T-helper 1 cell treated with Interleukin-12 subunit alpha and Interleukin-12 subunit beta and Interleukin-4 antibody, amounts not matched to agents 30 μg/mL and 1 μg/mL, for 36 hours (primary cell): ENCODE measurements around the gene ZNF276.
"Not testable (repeated sequence)": the region's sequence is repeated elsewhere in the genome, so short reads cannot be mapped to it uniquely, and the experiment has no call there.

Experiments used
- H3K27ac Mint-ChIP-seq: one replicate; pipeline ENCODE4 v1.8.0; 2021; ENCODE audit warnings: mild to moderate bottlenecking, mixed read lengths
- H3K27me3 Mint-ChIP-seq: one replicate; pipeline ENCODE4 v1.8.0; 2021; ENCODE audit warnings: low read depth, mixed read lengths
- H3K36me3 Mint-ChIP-seq: one replicate; pipeline ENCODE4 v1.8.0; 2021; ENCODE audit warnings: low read depth, mixed read lengths
- H3K4me1 Mint-ChIP-seq: one replicate; pipeline ENCODE4 v1.8.0; 2021; ENCODE audit warnings: low read depth, mixed read lengths
- H3K4me3 Mint-ChIP-seq: one replicate; pipeline ENCODE4 v1.8.0; 2021; ENCODE audit warnings: mild to moderate bottlenecking, moderate library complexity, mixed read lengths
- H3K9me3 Mint-ChIP-seq: one replicate; pipeline ENCODE4 v1.8.0; 2021; ENCODE audit warnings: mixed read lengths

ZNF276 gene

DNA sequence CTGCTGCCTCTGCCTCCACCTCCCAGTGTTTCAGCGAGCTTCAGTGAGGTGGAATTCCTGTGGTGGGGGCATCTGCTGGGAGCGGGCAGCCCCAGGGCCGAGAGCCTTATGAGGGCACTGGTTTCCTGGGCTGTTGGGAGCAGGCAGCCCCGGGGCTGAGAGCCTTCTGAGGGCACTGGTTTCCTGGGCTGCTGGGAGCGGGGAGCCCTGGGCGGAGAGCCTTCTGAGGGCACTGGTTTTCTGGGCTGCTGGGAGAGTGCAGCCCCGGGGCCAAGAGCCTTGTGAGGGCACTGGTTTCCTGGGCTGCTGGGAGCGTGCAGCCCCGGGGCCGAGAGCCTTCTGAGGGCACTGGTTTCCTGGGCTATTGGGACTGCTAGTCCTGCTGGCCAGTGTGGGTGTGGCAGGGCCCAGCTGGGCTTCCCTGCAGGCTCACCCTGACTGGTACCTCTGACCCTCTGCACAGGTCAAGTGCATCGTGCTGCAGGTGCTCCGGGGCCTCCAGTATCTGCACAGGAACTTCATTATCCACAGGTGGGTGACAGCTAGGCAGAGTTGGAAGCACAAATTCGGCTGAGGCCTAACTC lies 29.3 kb upstream of the ZNF276 start:
- H3K27ac Mint-ChIP-seq: no peak overlapping the region

DNA sequence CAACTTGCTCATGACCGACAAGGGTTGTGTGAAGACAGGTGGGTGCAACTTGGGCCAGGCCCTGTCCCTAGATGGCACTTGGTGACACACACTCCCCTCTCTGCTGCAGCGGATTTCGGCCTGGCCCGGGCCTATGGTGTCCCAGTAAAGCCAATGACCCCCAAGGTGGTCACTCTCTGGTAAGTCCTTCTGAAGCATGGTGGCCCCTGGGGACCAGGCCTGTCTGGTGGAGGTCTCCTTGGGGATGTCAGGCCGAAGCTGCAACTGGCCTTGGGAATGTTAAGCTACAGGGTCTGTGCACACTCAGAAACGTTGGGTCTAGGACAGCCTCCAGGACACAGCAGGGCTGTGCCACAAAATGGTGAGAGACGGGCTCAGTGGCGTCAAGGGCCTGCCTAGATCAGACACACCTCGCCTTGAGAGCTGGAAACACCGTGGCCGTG lies 28.0 kb upstream of the ZNF276 start:
- Mint-ChIP-seq H3K9me3 (no peaks in the 10 kb centered on the region), H3K4me1 (peaks cover 2% of the 10 kb centered on the region), H3K27ac (no peak overlapping the region), H3K36me3 (peaks cover 10% of the 10 kb centered on the region), H3K27me3 (no peaks in the 10 kb centered on the region), H3K4me3 (no peak overlapping the region)

More for the DNA sequence above, 29.3 kb upstream of the ZNF276 start:
- H3K9me3 Mint-ChIP-seq: no peaks in the 10 kb centered on the region
- H3K4me3 Mint-ChIP-seq: no peak overlapping the region
- no peaks in the 10 kb centered on the region for H3K27me3 Mint-ChIP-seq
- peaks cover 8% of the 10 kb centered on the region for H3K4me1 Mint-ChIP-seq
- peaks cover 10% of the 10 kb centered on the region for H3K36me3 Mint-ChIP-seq

DNA sequence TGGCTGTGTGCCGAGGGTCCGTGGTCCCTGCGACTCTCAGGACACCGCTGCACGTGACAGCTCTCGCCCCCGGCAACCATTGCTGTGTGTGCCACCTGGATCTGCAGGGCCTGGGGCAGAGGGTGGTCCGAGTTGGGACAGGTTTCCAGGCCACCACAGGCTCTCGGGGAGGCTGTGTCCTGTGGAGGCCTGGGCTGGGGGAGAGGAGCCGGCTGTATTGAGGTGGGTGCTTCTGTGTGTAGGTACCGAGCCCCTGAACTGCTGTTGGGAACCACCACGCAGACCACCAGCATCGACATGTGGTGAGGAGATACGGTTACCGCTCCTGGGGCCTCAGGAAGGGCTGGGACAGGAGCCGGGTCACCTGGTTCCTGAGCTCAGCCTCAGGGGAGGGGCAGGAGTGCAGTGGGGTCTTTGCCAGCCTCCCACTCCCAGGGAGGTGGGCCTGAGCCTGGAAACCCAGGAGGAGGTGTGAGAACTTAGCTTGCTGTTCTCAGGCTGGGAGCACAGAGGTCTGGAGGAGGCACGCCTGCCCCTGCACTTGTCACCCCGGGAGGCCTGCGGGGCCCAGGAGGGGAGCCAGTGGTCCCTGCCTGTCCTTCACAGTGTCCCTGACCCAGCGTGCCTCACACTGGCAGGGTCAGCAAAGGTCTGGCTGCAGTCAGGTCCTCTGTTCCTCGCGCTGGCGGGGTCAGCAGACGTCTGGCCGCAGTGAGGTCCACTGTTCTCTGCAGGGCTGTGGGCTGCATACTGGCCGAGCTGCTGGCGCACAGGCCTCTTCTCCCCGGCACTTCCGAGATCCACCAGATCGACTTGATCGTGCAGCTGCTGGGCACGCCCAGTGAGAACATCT lies 27.2 kb upstream of the ZNF276 start:
- H3K4me1 Mint-ChIP-seq: peaks cover 2% of the 10 kb centered on the region
- no peaks in the 10 kb centered on the region for H3K27me3 Mint-ChIP-seq
- no peak overlapping the region for H3K27ac Mint-ChIP-seq
- no peak overlapping the region for H3K4me3 Mint-ChIP-seq
- H3K9me3 Mint-ChIP-seq: no peaks in the 10 kb centered on the region
- H3K36me3 Mint-ChIP-seq: peaks cover 10% of the 10 kb centered on the region

DNA sequence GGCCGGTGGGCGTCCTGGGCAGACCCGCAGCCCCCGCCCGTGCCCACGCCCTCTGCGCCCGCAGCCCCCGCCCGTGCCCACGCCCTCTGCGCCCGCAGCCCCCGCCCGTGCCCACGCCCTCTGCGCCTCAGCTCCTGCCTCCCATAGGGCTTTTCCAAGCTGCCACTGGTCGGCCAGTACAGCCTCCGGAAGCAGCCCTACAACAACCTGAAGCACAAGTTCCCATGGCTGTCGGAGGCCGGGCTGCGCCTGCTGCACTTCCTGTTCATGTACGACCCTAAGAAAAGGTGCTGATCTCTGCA lies 26.6 kb upstream of the ZNF276 start:
- not testable (repeated sequence) for H3K27ac Mint-ChIP-seq, H3K4me1 Mint-ChIP-seq, H3K4me3 Mint-ChIP-seq, H3K27me3 Mint-ChIP-seq, H3K9me3 Mint-ChIP-seq
- peaks cover 10% of the 10 kb centered on the region for H3K36me3 Mint-ChIP-seq

DNA sequence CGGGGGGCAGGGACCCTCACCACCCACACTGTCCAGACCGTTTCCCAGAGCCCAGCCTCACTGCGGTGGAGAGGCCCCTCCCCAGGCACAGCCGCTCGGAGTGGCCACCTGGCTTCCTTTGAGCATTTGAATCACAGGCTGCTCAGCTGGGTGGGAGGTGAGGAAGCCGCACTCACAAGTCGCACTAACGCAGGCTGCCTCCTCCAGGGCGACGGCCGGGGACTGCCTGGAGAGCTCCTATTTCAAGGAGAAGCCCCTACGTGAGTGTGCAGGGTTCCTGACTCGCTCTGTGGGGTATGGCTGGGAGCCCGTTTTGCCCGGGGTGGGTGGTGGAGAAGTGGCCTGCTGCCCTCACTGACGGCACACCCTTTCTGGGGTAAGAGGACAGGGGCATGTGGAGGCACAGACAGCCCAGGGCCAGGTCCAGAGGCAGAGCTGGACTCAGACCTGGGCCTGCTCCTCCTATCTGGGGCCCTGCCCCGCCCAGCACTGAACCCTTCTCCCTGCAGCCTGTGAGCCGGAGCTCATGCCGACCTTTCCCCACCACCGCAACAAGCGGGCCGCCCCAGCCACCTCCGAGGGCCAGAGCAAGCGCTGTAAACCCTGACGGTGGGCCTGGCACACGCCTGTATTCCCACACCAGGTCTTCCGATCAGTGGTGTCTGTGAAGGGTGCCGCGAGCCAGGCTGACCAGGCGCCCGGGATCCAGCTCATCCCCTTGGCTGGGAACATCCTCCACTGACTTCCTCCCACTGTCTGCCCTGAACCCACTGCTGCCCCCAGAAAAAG lies 26.1 kb upstream of the ZNF276 start:
- Mint-ChIP-seq H3K4me3 (no peak overlapping the region), H3K9me3 (no peaks in the 10 kb centered on the region), H3K4me1 (peaks cover 6% of the 10 kb centered on the region)

DNA sequence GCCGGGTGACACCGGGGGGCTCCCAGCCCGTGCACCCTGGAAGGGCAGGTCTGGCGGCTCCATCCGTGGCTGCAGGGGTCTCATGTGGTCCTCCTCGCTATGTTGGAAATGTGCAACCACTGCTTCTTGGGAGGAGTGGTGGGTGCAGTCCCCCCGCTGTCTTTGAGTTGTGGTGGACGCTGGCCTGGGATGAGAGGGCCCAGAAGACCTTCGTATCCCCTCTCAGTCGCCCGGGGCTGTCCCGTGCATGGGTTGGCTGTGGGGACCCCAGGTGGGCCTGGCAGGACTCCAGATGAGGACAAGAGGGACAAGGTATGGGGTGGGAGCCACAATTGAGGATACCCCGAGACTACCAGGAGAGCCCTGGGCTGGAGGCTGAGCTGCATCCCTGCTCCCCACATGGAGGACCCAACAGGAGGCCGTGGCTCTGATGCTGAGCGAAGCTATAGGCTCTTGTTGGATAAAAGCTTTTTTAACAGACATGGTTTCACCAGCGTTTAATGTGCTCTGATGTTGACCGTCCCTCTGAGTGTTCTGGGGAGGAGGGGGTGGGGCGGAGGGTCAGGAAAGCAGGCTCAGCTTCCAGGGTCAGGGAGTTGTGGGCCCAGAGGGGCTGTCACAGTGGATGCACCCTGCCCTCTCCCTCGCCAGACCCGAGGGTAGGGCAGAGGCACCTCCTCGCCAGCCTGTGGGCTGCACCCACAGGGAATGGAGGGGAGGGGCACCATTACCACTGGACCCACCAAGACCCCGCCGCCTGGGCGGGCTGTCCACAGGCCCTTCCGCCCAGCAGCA lies 25.3 kb upstream of the ZNF276 start:
- Mint-ChIP-seq H3K9me3 (no peaks in the 10 kb centered on the region), H3K4me1 (peaks cover 8% of the 10 kb centered on the region), H3K27me3 (no peaks in the 10 kb centered on the region), H3K27ac (no peak overlapping the region), H3K36me3 (peaks cover 5% of the 10 kb centered on the region), H3K4me3 (no peak overlapping the region)

More for the DNA sequence above, 26.1 kb upstream of the ZNF276 start:
- H3K36me3 Mint-ChIP-seq: peaks cover 7% of the 10 kb centered on the region
- no peaks in the 10 kb centered on the region for H3K27me3 Mint-ChIP-seq
- H3K27ac Mint-ChIP-seq: no peak overlapping the region

DNA sequence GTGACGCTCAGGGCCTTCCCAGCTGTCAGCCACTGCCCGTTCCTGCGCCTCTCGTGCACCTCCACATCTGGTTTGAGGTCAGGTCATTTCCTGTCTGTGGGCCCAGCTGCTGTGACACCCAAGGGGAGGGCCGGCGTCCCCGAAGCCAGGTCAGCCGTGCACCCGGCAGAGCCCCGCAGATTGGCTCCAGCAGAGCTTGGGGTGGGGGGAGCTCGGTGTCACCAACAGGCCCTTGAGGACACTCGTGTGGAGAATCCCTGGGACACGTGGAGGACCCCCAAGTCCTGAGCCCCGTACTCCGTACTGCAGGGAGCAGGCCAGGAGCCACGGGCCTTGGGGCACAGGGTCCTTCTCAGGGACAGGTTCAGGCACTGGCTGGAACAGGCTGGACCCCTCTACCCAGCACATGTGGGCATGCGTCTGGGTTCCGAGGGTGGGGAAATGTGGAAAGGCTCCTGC lies 24.6 kb upstream of the ZNF276 start:
- Mint-ChIP-seq H3K27me3 (no peaks in the 10 kb centered on the region), H3K4me1 (peaks cover 8% of the 10 kb centered on the region), H3K4me3 (no peak overlapping the region), H3K9me3 (no peaks in the 10 kb centered on the region), H3K27ac (no peak overlapping the region), H3K36me3 (peaks cover 5% of the 10 kb centered on the region)

DNA sequence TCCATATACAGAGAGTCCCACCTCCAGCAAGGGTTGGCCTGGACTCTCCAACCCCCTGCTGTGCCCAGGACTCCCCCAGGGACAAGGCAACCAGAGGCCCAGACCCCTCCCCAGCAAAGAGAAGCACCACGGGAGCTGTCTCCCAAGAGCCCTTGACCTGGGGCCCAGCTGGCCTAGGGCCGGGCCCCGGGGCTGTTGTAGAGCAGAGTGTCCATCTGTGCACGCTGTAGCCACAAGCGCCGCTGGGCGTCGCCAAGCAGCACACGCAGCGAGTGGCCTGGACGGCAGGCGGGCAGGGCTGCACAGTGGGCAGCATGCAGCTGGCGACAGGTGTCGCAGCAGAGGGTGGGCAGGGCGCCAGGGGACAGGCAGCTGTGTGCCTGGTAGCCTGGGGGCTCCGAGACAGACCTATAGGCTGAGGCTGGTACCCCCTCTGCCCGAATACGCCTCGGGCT lies 24.1 kb upstream of the ZNF276 start:
- Mint-ChIP-seq H3K4me1 (peaks cover 8% of the 10 kb centered on the region), H3K36me3 (peaks cover 5% of the 10 kb centered on the region), H3K27ac (no peak overlapping the region), H3K4me3 (no peak overlapping the region), H3K9me3 (no peaks in the 10 kb centered on the region), H3K27me3 (no peaks in the 10 kb centered on the region)

DNA sequence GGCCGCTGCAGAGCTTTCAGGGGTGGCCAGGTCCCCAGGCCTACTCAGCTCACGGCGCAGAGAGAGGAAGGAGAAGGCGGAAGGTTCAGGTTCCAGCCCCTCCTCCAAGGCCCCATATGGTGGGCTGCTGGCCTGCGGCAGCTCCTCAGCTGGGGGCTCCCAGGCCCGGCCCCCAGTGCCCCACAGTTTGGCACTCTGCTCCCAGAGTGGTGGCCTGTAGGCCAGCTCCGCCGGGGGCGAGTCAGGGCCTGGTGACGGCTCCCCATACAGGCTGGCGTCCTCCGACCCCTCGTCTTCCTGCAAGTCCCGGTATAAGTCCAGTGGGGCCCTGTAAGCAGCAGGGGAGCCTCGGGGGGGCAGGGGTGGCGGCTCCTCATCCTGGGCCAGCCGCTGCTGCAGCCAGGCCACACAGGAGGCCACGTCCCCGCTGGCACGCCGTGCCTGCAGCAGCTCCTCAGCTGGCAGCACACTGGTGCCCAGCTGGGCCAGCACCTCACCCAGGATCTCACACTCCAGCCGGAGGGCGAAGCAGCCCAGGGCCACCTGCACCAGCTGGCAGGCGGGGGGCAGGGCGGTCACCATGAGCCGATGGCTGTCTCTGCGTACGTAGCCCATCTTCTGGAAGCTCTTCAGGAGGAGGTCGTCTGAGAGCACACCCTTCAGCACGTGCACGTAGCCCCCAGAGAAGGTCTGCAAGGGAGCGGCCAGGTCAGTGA lies 23.6 kb upstream of the ZNF276 start:
- Mint-ChIP-seq H3K27ac (no peak overlapping the region), H3K4me3 (no peak overlapping the region), H3K27me3 (no peaks in the 10 kb centered on the region), H3K36me3 (peaks cover 5% of the 10 kb centered on the region), H3K4me1 (peaks cover 8% of the 10 kb centered on the region), H3K9me3 (no peaks in the 10 kb centered on the region)

DNA sequence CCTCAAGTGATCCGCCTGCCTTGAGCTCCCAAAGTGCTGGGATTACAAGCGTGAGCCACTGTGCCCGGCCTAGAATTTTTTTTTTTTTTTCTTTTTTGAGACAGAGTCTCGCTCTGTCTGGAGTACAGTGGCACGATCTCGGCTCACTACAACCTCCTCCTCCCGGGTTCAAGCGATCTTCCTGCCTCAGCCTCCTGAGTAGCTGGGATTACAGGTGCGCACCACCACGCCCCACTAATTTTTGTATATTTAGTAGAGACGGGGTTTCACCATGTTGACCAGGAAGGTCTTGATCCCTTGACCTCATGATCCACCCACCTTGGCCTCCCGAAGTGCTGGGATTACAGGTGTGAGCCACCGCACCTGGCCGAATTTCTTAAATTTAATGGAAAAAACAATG lies 22.6 kb upstream of the ZNF276 start:
- H3K27me3 Mint-ChIP-seq, H3K4me3 Mint-ChIP-seq, H3K27ac Mint-ChIP-seq, H3K9me3 Mint-ChIP-seq, H3K36me3 Mint-ChIP-seq, H3K4me1 Mint-ChIP-seq: not testable (repeated sequence)

DNA sequence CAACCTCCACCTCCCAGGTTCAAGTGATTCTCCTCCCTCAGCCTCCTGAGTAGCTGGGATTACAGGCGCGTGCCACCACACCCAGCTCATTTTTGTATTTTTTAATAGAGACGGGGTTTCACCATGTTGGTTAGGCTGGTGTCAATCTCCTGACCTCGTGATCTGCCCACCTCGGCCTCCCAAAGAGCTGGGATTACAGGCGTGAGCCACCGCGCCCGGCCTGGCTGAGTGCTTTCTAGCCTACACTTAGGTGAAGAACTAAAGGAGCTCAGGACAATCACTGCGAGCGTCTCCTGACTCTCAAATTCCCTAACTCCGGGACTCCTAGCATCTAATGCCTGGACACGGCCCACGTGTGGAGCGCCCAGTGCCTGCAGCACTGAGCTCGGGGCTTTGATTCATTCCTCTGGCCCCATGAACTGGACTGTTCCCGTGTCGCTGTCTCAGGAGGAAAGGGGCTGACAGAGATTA lies 21.7 kb upstream of the ZNF276 start:
- H3K9me3 Mint-ChIP-seq, H3K36me3 Mint-ChIP-seq, H3K27me3 Mint-ChIP-seq, H3K4me1 Mint-ChIP-seq: not testable (repeated sequence)
- Mint-ChIP-seq H3K4me3 (peak overlapping the region; percentile 56), H3K27ac (peak overlapping the region; percentile 59)

DNA sequence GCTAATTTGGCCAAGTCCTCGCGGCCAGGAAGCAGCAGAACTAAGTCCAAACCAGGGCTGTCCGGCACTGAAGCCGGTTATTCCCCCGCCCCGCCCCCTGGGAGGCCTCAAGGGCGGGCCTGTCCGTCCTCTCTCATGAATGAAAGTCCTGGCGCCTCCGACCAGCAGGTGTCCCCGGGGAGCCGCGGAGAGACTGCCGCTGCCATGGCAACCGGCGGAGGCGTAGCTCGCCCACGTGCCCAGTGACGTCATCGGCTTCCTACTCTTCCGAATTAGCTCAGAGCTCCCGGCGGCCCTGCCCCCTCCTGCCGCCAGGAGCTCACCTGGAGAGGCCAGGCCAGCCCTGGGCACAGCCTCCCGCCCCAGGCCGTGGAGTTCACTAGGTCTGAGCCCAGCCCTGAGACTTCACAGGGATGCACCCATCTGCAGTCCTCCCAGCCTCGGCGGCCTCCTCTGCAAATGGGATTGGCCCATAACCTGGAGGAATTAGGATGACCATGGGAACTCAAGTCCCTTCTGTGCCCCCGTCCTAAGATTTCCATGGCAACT lies 21.2 kb upstream of the ZNF276 start:
- Mint-ChIP-seq H3K4me3 (peak overlapping the region; percentile 56), H3K4me1 (peaks cover 8% of the 10 kb centered on the region), H3K27me3 (no peaks in the 10 kb centered on the region), H3K9me3 (no peaks in the 10 kb centered on the region), H3K27ac (peak overlapping the region; percentile 59), H3K36me3 (no peaks in the 10 kb centered on the region)

DNA sequence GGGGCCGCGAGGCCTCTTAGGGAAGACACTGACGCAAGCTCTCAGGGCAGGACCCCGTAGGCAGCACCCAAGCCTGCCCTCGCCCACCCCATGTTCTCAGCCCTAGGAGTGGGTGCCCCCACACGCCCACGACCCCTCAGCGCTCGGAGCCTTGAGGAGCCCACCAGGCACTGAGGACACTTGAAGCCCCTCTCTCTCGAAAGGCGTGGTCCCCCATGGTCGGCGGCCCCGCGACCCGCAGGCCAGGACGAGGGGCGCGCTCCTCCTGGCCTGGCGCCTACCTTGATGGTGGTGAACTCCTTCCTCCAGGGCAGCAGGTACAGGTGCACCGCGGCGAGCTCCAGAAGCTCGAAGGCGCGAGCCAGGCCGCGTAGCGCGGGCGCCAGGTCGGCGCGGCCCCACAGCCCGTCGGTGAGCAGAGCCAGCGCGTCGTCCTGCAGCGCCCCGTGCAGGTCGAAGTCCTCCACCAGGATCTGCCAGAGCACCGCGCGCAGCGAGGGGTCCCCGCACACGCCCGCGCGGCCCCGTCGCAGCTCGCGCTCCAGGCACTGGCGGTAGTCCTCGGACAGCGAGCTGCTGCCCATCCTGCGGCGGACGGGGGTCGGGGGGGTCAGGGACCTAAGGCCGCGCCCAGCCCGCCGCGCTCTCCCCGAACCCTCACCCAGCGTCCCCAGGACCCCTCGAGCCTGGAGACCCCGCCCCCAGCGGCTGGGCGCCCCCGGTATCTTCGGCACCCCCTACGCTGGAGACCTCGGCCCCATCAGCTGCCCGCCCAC lies 20.5 kb upstream of the ZNF276 start:
- Mint-ChIP-seq H3K27ac (peak overlapping the region; percentile 59), H3K27me3 (no peaks in the 10 kb centered on the region), H3K9me3 (no peaks in the 10 kb centered on the region), H3K4me1 (peaks cover 9% of the 10 kb centered on the region), H3K36me3 (no peaks in the 10 kb centered on the region), H3K4me3 (peak overlapping the region; percentile 79)
